Stomach (tissue), 9 donors: Measurements from ENCODE around the gene PHKA1. TPM values are rescaled to one million over a fixed set of nuclear protein-coding genes. Genes with fewer than 3 reads are reported as not detected.

Experiments used
- DNase-seq, 2 donors: peaks; one replicate each; pipeline versions ENCODE4 v3.0.0 to v3.0.0-alpha.2; 2013 to 2019
- H3K27ac ChIP-seq, 5 donors: fragments of 200-600 bp in 4 of 5; sonication (generic) in 4 of 5; one replicate each; pipeline ENCODE4 v1.5.1; 2013 to 2019; ENCODE audit warnings: mild to moderate bottlenecking in 1 of 5, moderate library complexity in 1 of 5
- H3K27me3 ChIP-seq, 3 donors: fragments of 200-600 bp; sonication (generic); one replicate each; pipeline ENCODE4 v1.5.1; 2017 to 2019; ENCODE audit warnings: mixed run types in 1 of 3
- H3K36me3 ChIP-seq, 4 donors: fragments of 200-600 bp; sonication (generic); 1 replicate in 3 of 4; 2 replicates in 1 of 4; pipeline ENCODE4 v1.5.1; 2016 to 2019
- H3K4me1 ChIP-seq, 4 donors: fragments of 200-600 bp; sonication (generic); one replicate each; pipeline ENCODE4 v1.5.1; 2016 to 2019
- H3K4me3 ChIP-seq, 4 donors: fragments of 200-600 bp; sonication (generic) in 3 of 4; one replicate each; pipeline ENCODE4 v1.5.1; 2016 to 2019; ENCODE audit warnings: mild to moderate bottlenecking in 1 of 4
- H3K9me3 ChIP-seq, 4 donors: fragments of 200-600 bp; sonication (generic); one replicate each; pipeline ENCODE4 v1.5.1; 2016 to 2019
- CTCF ChIP-seq, 7 experiments: fragments of 450-650 bp in 4 of 7; fragments of 200-600 bp in 3 of 7; sonication (generic) in 3 of 7; IDR thresholded peaks; one replicate each; pipeline ENCODE4 v1.5.1; 2016 to 2019; ENCODE audit warnings: antibody characterized with exemption in 7 of 7, control low read depth in 2 of 7, mild to moderate bottlenecking in 1 of 7
- EP300 ChIP-seq: sonication (generic); formaldehyde crosslinking; IDR thresholded peaks from one replicate; pipeline ENCODE4 v1.6.1; 2017; ENCODE audit warnings: antibody characterized with exemption
- POLR2A ChIP-seq, 4 donors: fragments of 450-650 bp; IDR thresholded peaks; one replicate each; pipeline ENCODE4 v1.6.1; 2016; ENCODE audit warnings: antibody characterized with exemption in 4 of 4, control low read depth in 2 of 4, mild to moderate bottlenecking in 1 of 4, moderate library complexity in 1 of 4
- POLR2AphosphoS5 ChIP-seq, 3 donors: sonication (generic); formaldehyde crosslinking; IDR thresholded peaks; one replicate each; pipeline ENCODE4 v1.6.1; 2016; ENCODE audit warnings: antibody characterized with exemption in 3 of 3
- WGBS, 5 donors: extraction: QIAGEN DNeasy Blood & Tissue Kit in 3 of 5; methylation state at CpG; one replicate each; pipeline versions ENCODE4 v1.1.5 to v1.1.7; 2013 to 2018; 5-methylcytosine and 5-hydroxymethylcytosine counted together
- intact Hi-C: fragments of 100-400 bp; cut with DNase I; formaldehyde crosslinking; loops from one replicate; pipeline ENCODE4 v1.15.1; 2023; ENCODE audit warnings: low total_unique reads
- polyA plus RNA-seq, 3 donors: library from polyadenylated mRNA; stranded (reverse); fragments of 200-250 nt; gene quantifications; one replicate each; pipeline ENCODE4 v1.2.3, GENCODE V29; 2013
- total RNA-seq, 5 donors: library from RNA; depleted of rRNA; stranded (reverse); fragments of >200 nt; gene quantifications; one replicate each; pipeline versions ENCODE4 v1.1.0 to v1.2.3, GENCODE V29; 2014 to 2016
- donor health status: healthy with polysubstance abuse.
- donor health status: Bipolar disorder and iron deficiency.
- donor health status: healthy.

PHKA1 gene
- total and polyA plus RNA-seq, 8 donors: 2.0 to 13.4 (median 4.4) TPM

- Histone ChIP-seq H3K4me1 (no peaks in the 10 kb centered on the region), H3K27me3 (no peaks in the 10 kb centered on the region), H3K4me3 (no peak overlapping the region), H3K27ac (peak overlapping the region in 4 of 5 donors; percentile 73 to 83 (median 80)), H3K9me3 (no peaks in the 10 kb centered on the region), H3K36me3 (no peaks in the 10 kb centered on the region)
- 28 to 59% (median 39%) methylated on average over 4 of the region's 4 CpGs for WGBS, 5 donors
- intact Hi-C loops: no loop called here
- DNase-seq: peak in 1 of 2 donors; percentile 4
- no peak for TF ChIP-seq CTCF (IDR thresholded peaks at IDR 0.05)
- TF ChIP-seq POLR2A (IDR thresholded peaks at IDR 0.05): no peak
- no peak for TF ChIP-seq POLR2AphosphoS5 (IDR thresholded peaks at IDR 0.05)
- TF ChIP-seq EP300: no peak
These were observed 92.3 kb downstream of the PHKA1 start for GRCh38 chrX:72621625-72622485.

- H3K27me3 ChIP-seq: no peaks in the 10 kb centered on the region
- no peaks in the 10 kb centered on the region for H3K4me1 ChIP-seq
- H3K27ac ChIP-seq: peak overlapping the region; percentile 73 to 90 (median 80)
- H3K9me3 ChIP-seq: no peaks in the 10 kb centered on the region
- intact Hi-C loops: no loop called here
- no peak overlapping the region for H3K4me3 ChIP-seq
- DNase-seq: peak in 1 of 2 donors; percentile 21
- no peaks in the 10 kb centered on the region for H3K36me3 ChIP-seq
- WGBS, 5 donors: 10 to 27% (median 20%) methylated on average over 1 of the region's 1 CpG
- TF ChIP-seq POLR2AphosphoS5 (IDR thresholded peaks at IDR 0.05): no peak
These were observed 92.9 kb downstream of the PHKA1 start for GRCh38 chrX:72621163-72621562.

GRCh38 chrX:72620550-72621145 lies 93.5 kb downstream of the PHKA1 start:
- Histone ChIP-seq H3K27me3 (no peaks in the 10 kb centered on the region), H3K36me3 (no peaks in the 10 kb centered on the region), H3K9me3 (no peaks in the 10 kb centered on the region), H3K4me3 (no peak overlapping the region), H3K4me1 (no peaks in the 10 kb centered on the region), H3K27ac (peak overlapping the region; percentile 73 to 90 (median 80))
- WGBS, 5 donors: 26 to 50% (median 34%) methylated on average over 9 of the region's 9 CpGs
- TF ChIP-seq POLR2A (IDR thresholded peaks at IDR 0.05): no peak
- TF ChIP-seq POLR2AphosphoS5 (IDR thresholded peaks at IDR 0.05): peak in 2 of 3 donors; percentile 88 to 89
- TF ChIP-seq EP300: peak; percentile 59
- TF ChIP-seq CTCF (IDR thresholded peaks at IDR 0.05): no peak
- DNase-seq: peak; percentile 81 to 85
- intact Hi-C loops: no loop called here

GRCh38 chrX:72609313-72609712 lies 104.8 kb downstream of the PHKA1 start:
- Histone ChIP-seq H3K4me3 (no peak overlapping the region), H3K27me3 (no peaks in the 10 kb centered on the region), H3K36me3 (peaks cover 0 to 16% (median 3%) of the 10 kb centered on the region in 4 donors), H3K27ac (no peak overlapping the region), H3K4me1 (no peaks in the 10 kb centered on the region), H3K9me3 (no peaks in the 10 kb centered on the region)
- TF ChIP-seq CTCF (IDR thresholded peaks at IDR 0.05) (peak in 2 of 7 experiments; percentile 24 to 27), POLR2A (IDR thresholded peaks at IDR 0.05) (no peak), POLR2AphosphoS5 (IDR thresholded peaks at IDR 0.05) (no peak)
- intact Hi-C loops: no loop called here
- peak in 1 of 2 donors; percentile 9 for DNase-seq
- 31 to 55% (median 32%) methylated on average over 2 of the region's 2 CpGs for WGBS, 5 donors
